Activated T-cell treated with anti-CD3 and anti-CD28 coated beads for 4 hours (primary cell): ENCODE measurements around the gene TLCD3B.
"Not testable (repeated sequence)": the region's sequence is repeated elsewhere in the genome, so short reads cannot be mapped to it uniquely, and the experiment has no call there.

Source experiments
- DNase-seq: peaks from one replicate; pipeline ENCODE4 v3.0.0-alpha.2; 2020

The TLCD3B gene

GRCh38 chr16:30025156-30025555 is 5.9 kb downstream of the TLCD3B start:
- DNase-seq, result no peak

GRCh38 chr16:30024451-30024850 is 6.6 kb downstream of the TLCD3B start:
- no peak for DNase-seq

GRCh38 chr16:30023586-30023985 is 7.5 kb downstream of the TLCD3B start:
- no peak for DNase-seq

DNA sequence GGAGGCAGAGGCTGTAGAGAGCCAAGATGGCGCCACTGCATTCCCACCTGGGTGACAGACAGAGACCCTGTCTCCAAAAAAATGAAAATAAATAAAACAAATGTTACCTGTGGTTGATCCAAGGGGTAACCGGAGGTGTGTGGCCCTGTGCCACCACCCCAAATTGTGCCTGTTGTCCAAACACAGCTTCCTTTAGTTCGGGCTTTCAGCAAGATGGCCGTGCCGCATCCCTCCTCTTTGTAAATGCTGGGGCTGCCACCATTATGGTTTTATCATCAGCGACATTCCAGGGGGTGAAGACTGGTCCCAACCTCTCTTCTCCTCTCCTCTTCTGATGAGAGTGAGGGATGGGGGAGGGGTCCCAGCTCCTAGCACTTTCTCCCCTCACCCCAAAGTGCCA is 8.2 kb downstream of the TLCD3B start, which contains the start of gene C16orf92:
Gene C16orf92, plus strand, starts transcription at position 312 of the 400 bp plus-strand sequence. CDS start 143 bp downstream, outside the sequence.
- DNase-seq, result no peak

- no peak for DNase-seq
Measured at GRCh38 chr16:30018731-30019158, 12.3 kb downstream of the TLCD3B start.

DNA sequence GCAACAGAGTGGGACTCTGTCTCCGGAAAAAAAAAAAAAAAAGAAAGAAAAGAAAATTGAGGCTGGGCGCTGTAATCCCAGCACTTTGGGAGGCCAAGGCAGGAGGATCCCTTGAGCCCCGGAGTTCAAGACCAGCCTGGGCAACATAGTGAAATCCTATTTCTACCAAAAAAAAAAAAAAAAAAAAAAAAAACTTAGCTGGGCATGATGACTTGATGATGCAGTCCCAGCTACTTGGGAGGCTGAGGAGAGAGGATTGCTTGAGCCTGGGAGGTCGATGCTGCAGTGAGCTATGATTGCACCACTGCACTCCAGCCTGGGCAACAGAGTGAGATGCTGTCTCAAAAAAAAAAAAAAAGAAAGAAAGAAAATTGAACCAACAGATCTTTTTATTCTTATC is 13.1 kb downstream of the TLCD3B start:
- DNase-seq, result not testable (repeated sequence)

DNA sequence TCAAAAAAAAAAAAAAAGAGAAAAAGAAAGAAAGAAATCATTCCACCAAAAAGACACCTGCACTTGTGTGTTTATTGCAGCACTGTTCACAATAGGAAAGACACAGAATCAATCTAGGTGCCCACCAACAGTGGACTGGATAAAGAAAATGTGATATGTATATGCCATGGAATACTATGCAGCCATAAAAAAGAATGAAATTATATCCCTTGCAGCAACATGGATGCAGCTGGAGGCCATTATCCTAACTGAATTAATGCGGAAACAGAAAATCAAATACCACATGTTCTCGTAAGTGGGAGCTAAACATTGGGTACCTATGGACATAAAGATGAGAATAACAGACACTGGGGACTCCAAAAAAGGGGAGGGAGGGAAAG is 13.8 kb downstream of the TLCD3B start:
- no peak for DNase-seq

- no peak for DNase-seq
Measured at GRCh38 chr16:30016555-30017276, 14.4 kb downstream of the TLCD3B start.

DNA sequence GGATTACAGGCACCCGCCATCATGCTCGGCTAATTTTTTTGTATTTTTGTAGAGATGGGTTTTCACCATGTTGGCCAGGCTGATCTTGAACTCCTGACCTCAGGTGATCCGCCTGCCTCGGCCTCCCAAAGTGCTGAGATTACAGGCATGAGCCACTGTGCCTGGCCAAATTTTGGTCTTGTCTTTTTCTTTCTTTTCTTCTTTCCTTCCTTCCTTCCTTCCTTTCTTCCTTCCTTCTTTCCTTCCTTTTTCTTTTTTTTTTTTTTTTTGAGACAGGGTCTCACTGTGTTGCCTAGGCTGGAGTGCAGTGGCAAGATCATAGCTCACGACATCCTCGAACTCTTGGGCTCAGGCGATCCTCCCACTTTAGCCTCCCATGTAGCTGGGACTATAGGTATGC is 15.6 kb downstream of the TLCD3B start:
- not testable (repeated sequence) for DNase-seq

DNA sequence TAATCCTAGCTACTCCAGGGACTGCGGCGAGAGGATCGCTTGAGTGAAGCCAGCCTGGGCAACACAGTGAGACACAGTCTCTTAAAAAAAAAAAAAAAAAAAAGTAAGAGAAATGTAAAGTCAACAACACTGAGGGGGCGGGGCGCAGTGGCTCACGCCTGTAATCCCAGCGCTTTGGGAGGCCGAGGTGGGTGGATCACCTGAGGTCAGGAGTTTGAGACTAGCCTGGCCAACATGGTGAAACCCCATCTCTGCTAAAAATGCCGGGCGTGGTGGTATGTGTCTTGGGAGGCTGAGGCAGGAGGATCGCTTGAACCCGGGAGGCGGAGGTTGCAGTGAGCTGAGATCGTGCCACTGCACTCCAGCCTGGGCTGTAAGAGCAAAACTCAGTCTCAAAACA is 18.5 kb downstream of the TLCD3B start:
- DNase-seq, result not testable (repeated sequence)

GRCh38 chr16:30011714-30012504 is 19.2 kb downstream of the TLCD3B start:
- DNase-seq, result no peak

DNA sequence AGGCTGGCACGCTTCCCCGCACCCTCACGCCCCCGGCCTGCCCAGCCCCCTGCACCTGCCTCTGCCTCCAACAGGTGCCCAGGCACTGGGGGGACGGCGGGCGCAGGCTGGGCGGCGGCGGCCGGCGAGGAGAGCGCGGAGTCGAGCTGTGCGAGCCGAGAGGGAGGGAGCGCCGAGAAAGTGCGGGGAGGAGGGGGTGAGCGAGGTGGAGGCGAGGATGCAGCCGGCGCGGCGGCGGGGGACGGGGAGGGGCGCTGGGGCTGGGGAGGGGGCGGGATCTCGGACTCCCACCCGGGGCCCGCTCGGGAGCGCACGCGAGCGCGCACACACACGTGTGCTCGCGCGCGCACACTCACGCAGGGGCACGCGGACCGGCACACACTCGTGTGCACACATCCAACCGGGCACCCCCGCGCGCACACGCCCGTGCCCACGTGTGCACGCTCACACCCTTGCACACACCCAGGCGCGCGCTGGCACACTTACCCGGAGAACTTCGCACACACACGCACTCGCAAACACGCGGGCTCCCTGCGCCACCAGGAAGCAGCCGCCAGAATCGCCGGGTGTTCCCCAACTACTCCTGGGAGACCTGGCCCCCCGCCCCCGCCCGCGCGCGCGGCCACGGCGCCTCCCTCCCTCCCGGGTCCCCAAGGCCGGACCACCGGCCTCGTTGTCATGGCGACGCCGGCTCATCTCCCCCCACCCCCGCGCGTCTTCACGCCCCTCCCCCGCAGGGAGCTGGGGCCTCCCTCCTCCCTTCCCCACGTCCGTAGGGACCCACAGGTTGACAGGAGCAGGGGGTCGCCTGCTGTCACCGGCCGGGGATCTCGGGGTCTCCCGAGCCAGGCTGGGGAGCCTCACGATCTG is 20.0 kb downstream of the TLCD3B start, which contains the start of gene DOC2A:
Gene DOC2A, minus strand, starts transcription at position 184 of the 870 bp plus-strand sequence. CDS start 805 bp downstream, outside the sequence.
- DNase-seq, result no peak

GRCh38 chr16:30009990-30010843 is 20.9 kb downstream of the TLCD3B start:
- DNase-seq, result no peak

GRCh38 chr16:30009085-30009862 is 21.8 kb downstream of the TLCD3B start:
- DNase-seq, result no peak

DNA sequence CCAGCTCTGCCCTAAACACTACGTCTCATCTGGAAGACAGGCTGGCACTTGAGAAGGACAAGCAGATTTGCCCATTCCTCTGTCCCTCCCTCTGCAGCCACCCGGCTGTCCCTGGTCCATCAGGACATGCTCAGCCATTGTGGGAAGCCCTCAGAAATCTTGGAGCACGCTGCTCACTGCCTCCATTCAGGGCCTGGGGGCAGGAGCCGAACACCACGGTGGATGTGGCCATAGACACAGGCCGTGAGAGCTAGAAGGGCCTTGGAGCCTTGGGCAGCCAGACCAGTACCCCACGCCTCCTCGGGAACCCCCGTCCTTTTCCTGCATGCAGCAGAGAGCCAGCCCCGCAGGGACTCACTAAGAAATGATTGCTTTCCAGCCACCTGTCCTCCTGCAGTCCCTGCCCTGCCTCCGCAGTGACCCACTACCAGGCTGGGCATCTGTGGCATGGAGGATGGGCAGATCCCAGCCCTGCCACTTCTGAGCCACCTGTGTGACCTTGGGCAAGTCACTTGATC is 23.6 kb downstream of the TLCD3B start:
- no peak for DNase-seq

DNA sequence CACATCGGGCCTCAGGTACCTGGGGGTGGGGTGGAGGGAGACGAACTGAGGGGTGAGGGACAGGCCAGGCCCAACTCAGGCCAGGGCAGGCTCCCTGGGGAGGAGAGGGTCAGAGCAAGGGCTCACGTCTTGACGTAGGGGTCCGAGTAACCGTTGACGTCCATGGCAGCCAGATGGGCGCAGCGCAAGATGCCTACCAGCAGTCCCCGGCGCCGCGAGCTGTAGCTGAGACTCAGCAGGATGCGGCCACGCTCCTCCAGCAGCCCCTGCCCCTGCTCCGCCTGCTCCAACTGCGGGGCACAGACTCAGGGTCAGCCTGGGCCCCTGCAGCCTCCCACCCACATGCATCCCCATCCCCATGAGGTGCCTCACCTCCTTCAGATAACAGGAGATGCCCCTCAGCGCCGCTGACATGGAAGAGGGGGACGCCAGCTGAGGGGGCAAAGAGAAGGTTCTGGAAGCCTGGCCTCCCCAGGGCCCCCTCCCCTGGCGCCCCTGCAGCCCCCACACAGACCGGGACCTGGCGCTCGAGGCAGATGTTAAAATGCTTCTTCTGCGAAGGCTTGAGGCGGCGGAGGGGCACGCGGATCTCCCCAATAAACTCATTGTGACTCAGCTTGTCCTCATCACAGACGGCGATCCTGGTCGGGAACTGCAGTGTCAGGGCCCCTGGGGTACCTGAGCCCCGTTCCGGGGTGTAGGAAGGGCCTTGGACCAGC is 24.3 kb downstream of the TLCD3B start:
- DNase-seq, result no peak

- DNase-seq, result no peak
Measured at GRCh38 chr16:30006095-30006473, 25.0 kb downstream of the TLCD3B start.

DNA sequence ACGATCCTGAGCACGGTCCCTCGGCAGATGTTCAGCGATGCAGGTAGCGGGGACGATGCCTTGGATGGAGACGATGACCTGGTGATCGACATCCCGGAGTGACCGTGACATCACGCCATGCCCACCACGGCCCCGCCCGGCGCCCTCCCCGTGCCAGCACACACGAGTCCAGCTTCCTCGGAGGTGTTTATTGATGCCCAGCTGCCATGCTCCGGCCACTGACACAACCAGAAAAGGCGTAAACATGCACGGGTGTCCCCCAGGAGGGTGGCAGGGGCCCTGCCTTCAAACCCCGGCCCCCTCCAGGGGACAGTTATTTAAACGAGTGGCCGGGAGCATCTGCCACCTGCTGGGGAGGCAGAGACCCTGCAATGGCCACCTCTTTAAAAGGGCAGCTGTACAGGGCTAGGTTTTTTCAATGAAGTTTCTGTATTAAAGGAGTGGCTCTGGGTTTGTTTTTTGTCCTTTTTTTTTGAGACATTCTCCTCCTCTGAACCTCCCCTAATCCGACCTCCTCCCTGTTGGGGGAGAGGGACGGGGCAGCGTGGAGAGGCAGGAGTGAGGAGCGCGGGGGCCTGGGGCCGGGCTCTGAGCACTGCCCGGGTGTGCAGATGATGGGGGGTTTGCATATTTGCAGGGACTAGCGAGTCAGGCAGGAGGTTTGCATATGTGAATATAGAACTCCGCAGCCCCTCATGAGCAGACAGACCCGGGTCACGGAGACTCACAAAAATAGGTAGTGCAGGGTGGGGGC is 25.6 kb downstream of the TLCD3B start:
- peak; percentile 21 for DNase-seq

- DNase-seq, result no peak
Measured at GRCh38 chr16:30004811-30005242, 26.2 kb downstream of the TLCD3B start.

DNA sequence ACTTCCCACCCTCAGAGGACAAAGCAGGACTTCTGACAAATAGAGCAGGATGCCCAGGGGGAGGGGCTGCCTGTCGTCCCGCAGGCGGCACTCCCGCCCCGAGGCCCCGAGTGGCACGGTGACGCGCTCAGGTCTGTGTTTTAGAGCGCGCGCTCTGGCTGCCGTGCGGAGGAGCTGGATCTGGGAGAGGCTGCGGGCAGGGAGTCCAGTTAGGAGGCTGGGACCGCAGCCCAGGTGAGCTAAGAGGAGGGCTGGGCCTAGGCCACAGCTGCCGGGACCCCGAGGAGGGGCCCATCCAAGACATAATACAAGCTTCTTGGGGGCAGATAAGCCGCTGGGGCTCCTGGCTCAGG is 26.7 kb downstream of the TLCD3B start:
- DNase-seq, result no peak
